HG02840 (cell line): ENCODE results near the gene STAC3.

ENCODE experiments used
- ATAC-seq: cut with Tn5 transposase; IDR thresholded peaks from one replicate; pipeline ENCODE4 v1.9.1; 2021; ENCODE audit warnings: mild to moderate bottlenecking, moderate library complexity, moderate number of reproducible peaks; ENCODE audit not compliant: unreplicated experiment, low FRiP score

Gene STAC3

DNA sequence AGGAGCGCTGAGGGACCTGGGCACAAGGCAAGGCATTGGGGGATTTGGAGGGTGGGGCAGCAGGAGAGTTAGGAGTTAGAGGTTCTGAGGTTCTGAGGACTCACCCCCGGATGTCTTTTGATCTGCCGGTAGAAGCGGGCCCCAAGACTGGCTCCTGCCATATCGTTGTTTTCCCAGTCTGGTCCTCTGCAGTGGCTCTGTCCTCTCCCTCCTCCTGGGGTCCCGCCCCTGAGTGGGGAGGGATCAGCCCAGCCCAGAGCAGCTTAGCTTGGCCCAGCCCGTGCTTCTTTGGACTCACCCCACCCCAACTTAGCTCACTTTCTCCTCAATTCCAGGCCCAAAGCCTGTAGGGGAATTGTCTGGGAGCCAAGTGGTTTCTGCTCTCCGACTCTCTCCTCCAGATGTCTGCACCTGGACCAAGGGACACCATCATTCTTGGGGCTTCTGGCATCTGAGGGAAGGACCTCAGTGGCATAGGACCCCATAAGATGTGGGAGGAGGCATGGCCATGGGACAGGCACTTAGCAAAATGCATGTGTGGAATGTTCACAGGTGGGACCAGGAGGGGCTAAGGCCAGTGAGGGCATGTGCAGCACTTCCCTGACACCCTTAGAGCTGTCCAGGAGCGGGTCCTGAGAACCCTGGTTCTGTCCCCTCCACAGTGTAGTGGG is 13.9 kb downstream of the STAC3 start:
- ATAC-seq = no peak

DNA sequence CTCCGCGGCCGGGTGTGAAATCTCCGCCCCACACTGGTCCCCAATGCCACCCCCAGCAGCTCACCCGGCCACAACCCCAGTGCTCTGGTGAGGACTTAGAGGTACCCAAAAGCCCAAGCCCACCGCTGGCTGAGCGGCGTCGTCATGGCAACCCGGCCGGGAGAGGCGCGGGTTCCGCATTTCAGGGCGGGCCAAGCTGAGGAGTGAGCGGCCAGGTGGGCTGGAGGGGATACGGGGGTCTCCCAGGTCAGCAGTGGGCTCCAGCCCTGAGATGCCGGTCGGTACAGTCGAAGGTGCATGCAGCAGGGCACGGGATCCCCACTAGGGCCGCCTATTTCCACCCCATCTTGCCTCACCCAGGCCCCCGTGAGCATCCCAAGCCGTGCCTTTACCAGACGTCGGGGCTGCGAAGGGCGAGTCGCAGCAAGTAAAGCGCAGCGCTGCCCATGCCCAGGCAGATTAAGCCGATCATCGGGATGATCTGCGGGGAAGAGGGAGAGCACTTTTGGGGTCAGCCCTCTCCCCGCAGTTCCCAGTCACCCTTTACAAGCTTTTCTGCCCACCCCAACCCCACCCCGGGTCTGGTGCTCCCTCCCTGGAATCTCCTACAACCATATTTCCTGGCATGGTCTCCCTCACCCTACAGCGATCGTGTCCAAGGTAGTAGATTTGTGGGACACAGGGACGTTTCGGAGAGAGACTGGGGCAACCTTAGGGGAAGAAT is 14.6 kb downstream of the STAC3 start:
- no peak for ATAC-seq

DNA sequence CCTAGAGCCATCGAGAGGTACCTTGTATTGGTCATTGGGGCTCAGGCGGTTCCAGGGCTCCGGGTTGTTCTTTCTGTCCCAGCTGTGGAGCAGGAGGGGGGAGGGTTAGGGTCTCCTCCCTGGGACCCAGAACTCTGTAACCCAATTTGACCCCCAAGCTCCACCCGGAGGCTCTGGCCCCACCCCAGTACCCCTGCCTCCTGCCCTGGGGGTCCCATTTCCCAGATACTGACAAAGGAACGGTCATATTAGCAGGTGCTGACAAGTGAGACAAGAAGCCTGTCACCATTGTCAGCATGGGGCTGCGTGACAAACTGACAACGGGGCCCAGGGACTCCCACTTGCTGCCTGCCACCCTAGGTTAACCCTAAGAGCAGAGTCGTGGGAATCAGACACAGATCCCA is 15.3 kb downstream of the STAC3 start:
- no peak for ATAC-seq

DNA sequence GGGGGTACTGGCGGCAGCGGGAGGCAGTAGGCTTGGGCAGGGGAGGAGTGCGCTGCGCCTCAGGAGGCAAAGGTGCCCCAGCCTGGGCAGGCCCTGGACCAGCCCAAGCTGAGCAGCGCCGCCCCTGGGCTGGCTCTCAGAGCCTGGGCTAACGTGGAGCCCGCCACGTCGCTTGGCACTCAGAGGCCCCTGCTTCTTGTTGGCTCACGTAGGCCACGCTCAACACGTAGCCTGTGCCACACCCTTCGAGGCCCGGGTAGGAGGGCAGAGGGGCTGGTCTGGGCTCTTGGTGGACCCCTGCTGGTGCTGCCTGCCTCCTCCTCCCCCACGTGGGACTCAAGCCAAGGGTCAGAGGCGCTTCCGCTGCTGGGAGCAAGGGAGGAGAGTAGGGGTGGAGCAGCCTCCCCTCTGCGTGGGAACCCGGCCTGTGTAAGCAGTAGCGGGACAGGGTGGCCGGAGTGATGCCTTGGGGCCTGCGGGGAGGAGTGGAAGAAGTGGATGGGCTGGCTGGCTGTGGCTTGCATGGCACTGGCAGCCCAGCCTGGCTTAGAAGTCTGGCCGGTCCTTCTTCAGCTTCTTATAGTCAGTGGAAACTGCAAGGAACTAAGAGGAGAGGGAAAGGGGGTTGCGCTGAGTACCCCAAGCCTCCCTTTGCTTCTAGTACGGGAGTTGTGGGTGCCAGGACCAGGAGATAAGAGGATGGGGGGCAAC is 15.8 kb downstream of the STAC3 start:
- ATAC-seq = no peak

DNA sequence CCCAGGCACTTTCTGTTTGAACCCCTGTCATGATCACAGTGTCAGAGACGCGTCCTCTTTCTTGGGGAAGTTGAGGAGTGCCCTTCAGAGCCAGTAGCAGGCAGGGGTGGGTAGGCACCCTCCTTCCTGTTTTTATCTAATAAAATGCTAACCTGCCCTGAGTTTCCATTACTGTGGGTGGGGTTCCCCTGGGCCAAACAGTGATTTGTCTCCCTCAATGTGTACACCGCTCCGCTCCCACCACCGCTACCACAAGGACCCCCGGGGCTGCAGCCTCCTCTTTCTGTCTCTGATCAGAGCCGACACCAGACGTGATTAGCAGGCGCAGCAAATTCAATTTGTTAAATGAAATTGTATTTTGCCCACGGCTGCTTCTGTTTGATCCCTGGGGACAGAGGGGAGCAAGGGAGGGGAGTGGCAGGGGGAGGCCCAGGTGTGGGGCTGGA is 16.4 kb downstream of the STAC3 start:
- ATAC-seq = no peak

DNA sequence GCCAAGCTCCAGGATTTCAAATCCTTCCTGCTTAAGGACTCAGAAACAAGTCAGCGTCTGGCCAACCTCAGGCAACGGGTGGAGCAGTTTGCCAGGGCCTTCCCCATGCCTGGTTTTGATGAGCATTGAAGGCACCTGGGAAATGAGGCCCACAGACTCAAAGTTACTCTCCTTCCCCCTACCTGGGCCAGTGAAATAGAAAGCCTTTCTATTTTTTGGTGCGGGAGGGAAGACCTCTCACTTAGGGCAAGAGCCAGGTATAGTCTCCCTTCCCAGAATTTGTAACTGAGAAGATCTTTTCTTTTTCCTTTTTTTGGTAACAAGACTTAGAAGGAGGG is 16.8 kb downstream of the STAC3 start:
- no peak for ATAC-seq

DNA sequence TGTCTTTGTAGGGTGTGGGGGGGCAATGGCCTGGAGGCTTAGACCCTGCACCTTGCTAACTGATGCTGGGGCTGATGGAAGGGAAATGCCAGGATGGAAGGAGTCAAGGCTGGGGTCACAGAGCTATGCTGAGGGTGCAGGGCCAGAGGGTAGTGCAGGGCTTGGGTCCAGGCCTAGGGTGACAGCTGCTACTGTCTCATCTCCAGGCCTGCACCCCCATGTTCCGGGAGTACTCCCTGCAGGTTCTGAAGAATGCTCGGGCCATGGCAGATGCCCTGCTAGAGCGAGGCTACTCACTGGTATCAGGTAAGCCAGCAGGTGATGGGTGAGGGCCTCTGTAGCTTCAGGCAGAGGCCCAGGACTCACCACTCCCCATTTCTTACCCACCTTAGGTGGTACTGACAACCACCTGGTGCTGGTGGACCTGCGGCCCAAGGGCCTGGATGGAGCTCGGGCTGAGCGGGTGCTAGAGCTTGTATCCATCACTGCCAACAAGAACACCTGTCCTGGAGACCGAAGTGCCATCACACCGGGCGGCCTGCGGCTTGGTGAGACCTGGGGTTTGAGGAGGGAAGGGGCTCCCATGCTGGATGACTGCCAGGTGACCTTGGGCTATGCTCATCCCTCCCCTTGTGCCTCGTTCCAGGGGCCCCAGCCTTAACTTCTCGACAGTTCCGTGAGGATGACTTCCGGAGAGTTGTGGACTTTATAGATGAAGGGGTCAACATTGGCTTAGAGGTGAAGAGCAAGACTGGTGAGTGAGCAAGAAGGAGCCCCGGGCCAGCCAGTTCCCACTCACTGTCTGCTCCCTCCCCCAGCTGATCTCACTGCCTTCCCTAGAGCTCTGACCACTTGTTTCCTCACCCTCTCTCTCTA is 17.4 kb downstream of the STAC3 start:
- no peak for ATAC-seq

DNA sequence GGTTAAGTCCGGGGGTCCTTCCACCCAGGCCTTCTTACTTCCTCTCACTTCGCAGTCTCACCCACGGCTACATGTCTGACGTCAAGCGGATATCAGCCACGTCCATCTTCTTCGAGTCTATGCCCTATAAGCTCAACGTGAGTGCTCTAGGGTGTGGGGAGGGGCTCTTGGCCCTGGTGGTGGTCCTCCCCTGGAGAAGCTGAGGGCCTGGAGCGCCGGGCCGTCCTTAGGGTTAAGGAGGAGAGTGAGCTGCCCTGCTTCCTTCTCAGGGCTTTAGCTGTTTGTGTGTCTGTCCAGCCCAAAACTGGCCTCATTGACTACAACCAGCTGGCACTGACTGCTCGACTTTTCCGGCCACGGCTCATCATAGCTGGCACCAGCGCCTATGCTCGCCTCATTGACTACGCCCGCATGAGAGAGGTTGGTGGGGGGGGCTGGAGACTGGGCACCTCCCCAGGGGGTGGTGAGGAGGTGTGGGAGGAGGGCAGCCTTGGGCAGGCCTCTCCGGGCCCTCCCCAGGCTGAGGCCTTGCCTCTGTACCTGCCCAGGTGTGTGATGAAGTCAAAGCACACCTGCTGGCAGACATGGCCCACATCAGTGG is 18.7 kb downstream of the STAC3 start:
- ATAC-seq = no peak

DNA sequence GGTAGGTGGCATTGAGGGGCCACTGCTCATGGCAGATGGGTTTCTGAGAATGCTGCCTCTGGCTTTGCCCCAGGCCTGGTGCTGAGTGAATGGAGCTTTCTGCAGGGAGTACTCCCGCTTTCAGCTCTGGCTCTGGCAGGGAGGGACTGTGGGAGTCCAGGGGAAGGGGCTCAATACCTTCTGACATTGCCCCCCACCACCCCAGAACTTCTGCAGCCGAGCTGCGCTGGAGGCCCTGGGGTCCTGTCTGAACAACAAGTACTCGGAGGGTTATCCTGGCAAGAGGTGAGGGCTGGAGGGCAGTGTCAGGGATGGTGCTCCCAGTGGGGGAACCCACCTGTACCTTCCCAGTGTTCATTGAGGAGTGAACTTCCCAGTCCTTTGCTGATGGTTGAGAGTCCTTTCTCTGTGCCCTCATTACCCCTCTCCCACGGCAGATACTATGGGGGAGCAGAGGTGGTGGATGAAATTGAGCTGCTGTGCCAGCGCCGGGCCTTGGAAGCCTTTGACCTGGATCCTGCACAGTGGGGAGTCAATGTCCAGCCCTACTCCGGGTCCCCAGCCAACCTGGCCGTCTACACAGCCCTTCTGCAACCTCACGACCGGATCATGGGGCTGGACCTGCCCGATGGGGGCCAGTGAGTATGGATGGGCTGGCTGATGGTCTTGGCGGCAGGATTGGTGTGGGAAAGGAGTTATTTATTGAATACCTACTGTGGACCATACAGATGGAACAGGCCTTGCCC is 19.5 kb downstream of the STAC3 start:
- ATAC-seq = no peak

DNA sequence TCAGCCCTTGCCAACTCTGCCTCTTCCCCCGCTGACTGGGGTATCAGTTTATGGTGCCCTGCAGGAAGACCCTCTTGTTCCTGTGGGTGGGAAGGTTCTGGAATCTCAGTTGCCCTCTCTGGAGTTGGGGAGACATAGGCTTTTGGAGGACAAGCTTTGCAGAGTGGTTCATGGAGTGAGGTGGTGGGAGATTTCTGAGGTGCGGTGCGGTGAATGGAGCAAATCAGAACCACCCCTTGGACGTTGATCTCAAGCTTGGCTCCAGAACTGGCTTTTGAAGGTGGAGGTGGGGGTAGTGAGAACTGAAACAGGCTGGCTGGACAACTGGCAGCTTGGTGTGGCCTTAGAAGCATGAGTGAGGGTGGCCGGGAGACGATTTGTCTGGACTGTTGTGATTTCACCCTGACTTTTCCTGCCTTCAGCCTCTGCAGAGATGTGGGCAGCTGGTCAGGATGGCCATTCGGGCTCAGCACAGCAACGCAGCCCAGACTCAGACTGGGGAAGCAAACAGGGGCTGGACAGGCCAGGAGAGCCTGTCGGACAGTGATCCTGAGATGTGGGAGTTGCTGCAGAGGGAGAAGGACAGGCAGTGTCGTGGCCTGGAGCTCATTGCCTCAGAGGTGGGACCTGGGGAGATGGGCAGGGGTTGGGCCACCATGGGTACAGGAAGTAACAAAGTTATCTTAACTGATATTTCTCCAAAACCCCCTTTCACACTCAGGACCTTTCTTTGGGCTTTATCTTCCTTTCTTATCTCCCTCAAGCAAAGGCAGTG is 20.4 kb downstream of the STAC3 start:
- no peak for ATAC-seq

DNA sequence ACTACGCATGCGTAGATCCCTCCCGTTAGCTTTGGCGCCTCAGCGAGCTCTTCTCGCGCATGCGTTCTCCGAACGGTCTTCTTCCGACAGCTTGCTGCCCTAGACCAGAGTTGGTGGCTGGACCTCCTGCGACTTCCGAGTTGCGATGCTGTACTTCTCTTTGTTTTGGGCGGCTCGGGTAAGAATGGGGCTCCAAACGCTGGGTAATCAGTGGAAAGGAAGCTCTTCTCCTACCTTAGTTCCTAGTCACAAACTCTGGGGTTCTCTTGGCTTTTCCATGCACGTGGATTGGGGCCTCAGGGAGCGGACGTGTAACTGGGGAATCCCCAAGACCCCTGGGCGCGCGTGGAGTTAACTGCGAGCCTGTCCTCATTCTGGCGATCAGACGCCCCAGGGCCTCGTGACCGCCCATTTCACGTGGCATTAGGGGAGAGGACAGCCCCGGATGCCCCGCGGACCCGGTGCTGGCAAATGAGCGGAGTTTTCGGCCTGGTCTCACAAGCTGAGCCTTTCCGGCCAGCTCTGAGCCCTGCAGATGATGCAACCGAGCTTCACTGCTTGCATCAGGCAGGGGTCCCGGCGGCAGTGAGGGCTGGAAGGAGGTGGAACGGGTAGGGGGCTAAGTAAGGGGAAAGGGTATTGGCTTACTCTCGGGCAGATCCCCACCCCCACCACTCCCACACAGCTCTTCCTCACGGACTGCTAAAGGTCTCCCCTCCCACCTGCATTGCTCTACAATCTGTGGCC is 21.2 kb downstream of the STAC3 start, which contains the start of gene SHMT2:
SHMT2 (plus strand) TSS at position 78 of the 747 bp plus-strand sequence; CDS start at position 146, 68 bp downstream.
- ATAC-seq = peak; percentile 64

DNA sequence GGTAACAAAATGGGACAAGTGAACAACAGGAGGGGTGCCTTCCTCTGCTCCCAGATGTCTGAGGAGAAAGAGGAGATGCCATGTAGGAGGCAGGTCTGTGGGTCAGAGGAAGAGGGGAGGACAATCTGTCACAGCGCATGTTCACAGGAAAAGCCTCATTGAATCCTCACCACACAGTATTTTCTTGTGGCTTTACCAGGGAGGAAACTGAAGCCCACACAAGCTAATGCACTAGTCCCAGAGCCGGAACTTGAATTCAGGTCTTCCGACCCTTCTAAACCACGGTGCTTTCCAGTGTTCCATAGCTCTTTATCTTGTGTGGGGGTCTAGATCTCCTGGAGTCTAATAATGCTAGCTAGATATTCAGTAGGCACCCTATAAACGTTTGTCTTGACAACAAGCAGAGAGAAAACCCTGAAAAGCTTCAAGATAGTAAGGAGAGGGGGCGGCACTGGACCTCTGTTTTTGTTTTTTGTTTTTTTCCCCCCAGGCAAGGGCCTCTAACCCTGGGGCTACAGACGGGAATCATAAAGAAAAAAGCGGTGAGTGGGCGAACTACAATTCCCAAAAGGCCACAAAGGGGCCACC is 21.8 kb downstream of the STAC3 start:
- ATAC-seq = peak; percentile 16

DNA sequence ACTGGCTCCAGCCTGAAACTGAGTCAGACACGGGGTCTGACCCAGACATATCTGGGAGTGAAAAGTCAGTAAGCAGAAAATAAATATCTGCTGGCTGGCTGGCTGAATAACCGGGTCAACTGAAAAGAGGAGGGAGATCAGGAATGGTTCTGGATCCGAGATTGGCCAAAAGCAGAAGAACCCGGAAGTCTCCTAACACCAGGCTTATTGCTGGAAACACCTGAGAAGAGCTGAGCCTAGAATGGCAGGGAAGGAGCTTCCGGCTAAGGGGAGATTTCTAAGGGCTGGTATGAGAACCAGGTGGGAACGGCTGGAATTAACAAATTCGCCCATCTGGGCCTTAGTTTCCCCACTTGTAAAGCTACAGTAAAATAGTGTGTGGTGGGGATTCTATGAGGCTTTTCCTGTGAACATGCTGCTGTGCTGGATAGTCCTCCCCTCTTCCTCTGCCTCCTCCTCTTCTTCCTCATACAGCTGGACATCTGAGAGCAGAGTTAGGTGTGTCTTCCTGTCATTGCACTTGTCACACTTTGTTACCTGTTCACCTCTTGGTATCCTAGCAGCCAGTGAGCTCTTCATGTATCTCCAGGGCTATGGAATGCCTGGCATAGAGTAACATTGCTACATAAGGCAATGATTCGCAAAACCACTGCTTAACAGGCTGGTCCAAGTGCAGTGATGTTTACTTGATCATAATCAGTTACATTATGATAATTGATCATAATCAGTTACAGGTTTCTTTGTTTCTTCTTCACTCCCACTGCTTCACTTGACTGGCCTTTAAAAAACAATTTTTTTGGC is 23.5 kb downstream of the STAC3 start:
- no peak for ATAC-seq

DNA sequence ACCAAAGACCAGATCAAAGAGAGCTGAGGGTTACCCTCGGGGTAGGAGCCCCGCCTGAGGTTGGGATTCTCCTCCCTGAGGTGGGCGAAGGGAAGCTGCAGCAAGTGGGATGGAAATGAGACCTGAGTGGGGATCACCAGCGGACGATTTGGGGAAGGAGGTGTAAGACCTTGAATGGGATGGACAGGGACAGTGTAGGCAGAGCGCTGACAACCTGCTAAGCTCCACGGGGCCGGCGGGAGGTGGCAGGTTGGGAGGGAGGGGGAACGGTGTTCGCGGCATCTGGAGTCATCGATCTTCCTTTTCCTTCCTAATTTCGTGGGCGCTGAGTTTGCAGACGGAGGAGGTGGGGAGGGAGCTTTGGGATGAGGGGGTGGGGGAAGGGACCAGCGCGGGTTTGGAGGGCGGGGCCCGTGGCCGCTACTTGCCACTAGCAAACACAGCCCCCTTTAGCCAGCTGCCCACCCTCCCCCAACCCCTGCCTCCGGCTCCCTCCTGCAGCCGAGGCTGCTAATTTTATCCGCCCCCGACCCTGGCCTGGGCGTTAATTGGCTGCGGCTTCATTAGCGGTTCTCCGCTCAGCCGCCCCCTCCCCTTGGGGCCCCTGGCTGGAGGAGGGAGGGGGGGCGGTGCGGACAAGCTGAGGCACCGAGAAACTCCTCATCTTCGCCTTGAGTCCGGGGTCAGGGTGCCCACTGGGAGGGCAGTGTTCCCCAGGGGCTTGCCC is 24.2 kb downstream of the STAC3 start:
- ATAC-seq = no peak

DNA sequence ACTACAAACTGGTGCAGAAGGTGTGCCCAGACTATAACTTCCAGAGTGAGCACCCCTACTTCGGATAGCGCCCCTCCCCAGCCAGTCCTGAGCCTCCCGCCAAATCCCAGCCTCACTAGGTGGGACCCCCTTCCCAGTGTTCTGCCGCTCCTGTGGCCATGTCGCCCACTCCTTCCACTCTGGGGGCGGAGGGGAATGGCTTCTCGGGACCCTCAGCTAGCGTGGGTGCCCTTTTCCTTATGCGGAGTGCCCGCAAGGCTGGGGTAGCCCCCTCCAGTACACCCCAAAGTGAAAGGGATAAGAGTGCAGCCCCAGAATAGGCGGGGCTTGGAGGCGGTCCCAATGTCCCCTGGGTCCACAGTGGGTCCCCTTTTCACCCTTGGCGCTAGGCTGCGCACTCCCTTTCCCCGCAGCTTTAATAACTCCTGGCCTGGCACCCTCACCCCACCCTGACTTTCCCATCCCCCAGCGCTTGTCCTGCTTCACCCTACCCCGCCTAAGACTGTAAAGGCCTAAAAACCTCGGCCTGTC is 25.2 kb downstream of the STAC3 start:
- ATAC-seq = no peak
